Measurements from ENCODE around the gene ZXDC.

GRCh38 chr3:126424751-126425150, 50.9 kb downstream of the ZXDC start:
- TF ChIP-seq CTCF (IDR thresholded peaks at IDR 0.05), result no peak
- no peak for TF ChIP-seq POLR2A (IDR thresholded peaks at IDR 0.05)

Measured in tibial nerve (tissue), 3 donors.